Measurements from ENCODE around the gene PPP2R5B. TPM values are rescaled to one million over a fixed set of nuclear protein-coding genes. Genes with fewer than 3 reads are reported as not detected.

PPP2R5B gene
- total and polyA plus RNA-seq, 9 of the 15 experiments (the other 6 are each of a cell fraction or from before 2014, with no cell fraction given) = 0.10 to 7.8 (median 3.3) TPM

- 0 out of 2 replicates have a peak, but pooled peaks have one; percentile 21 for TF ChIP-seq TCF7 (IDR thresholded peaks at IDR 0.05; ENCODE audit: borderline replicate concordance)
Measured at GRCh38 chr11:64887757-64888405, 36.6 kb upstream of the PPP2R5B start (continued).

GRCh38 chr11:64888406-64888728 is 36.1 kb upstream of the PPP2R5B start:
- no peaks in the 10 kb centered on the region for H3K79me2 ChIP-seq (ENCODE audit: control insufficient read depth, insufficient read depth, low read length)
- no peak overlapping the region for H3K4me3 ChIP-seq
- peak overlapping the region; percentile 82 for H3K27ac ChIP-seq (ENCODE audit: extremely low read depth, low read depth, low read length)
- H3K4me1 ChIP-seq (replicated peaks in 1 of 2; ENCODE audit: control insufficient read depth in 2 of 2, insufficient read depth in 2 of 2, low read length in 2 of 2) = peaks cover 44 to 85% of the 10 kb centered on the region in 2 experiments
- POLR2A ChIA-PET = interaction anchor here (0.6 to 3.4 kb wide), 10 partner anchors 10 to 339 kb away, joined by 3 to 28 read pairs (median 4); partner anchors contain the start of gene EHD1
- H4K20me1 ChIP-seq (replicated peaks; ENCODE audit: control insufficient read depth, insufficient read depth, low read length) = no peaks in the 10 kb centered on the region
- ATAC-seq = no peak
- no peaks in the 10 kb centered on the region for H3K27me3 ChIP-seq (ENCODE audit: control insufficient read depth in 2 of 2, insufficient read depth in 2 of 2, low read length in 2 of 2)
- WGBS (ENCODE audit: insufficient coverage, low coverage, missing lambda C conversion rate) = 11% methylated on average over 3 of the region's 8 CpGs
- no peaks in the 10 kb centered on the region for H3K36me3 ChIP-seq (ENCODE audit: control insufficient read depth, insufficient read depth, low read length)
- CTCF ChIA-PET (ENCODE audit: low intra/inter-chr PET ratio) = interaction anchor here (0.7 kb wide), 1 partner anchor 41 kb away, joined by 4 read pairs; no protein-coding TSS in a partner anchor
- DNase-seq (ENCODE audit: extremely low read depth in 1 of 4, low spot score in 3 of 4) = no peak
- H3K9me1 ChIP-seq (ENCODE audit: control insufficient read depth, insufficient read depth, low read length) = no peaks in the 10 kb centered on the region
- H3K4me2 ChIP-seq (ENCODE audit: insufficient read depth, low read length) = peak overlapping the region; percentile 91
- no TSS peak for BruUV-seq (replicated peaks)
- in situ Hi-C loops (cut with MboI) = no loop called here
- FAIRE-seq = no peak
- no peaks in the 10 kb centered on the region for H3K9me3 ChIP-seq (replicated peaks; ENCODE audit: control insufficient read depth, insufficient read depth, low read depth, low read length)
- H2AFZ ChIP-seq (ENCODE audit: low read depth, low read length) = peak overlapping the region; percentile 99
- intact Hi-C loops (cut with micrococcal nuclease) = loop anchor here (2.0 to 10.0 kb wide), 3 partner anchors 18 to 226 kb away; partner anchors contain the start of genes SF1, TM7SF2 and ZNHIT2
- H3K9ac ChIP-seq (ENCODE audit: insufficient read depth in 1 of 2, low read depth in 2 of 2, low read length in 2 of 2) = peak overlapping the region; percentile 70 to 86
- TF ChIP-seq NR1H2 (CRISPR knock-in tag; IDR thresholded peaks at IDR 0.05) = 0 out of 2 replicates have a peak, but pooled peaks have one; percentile 33
- TF ChIP-seq NFRKB (IDR thresholded peaks at IDR 0.05; ENCODE audit: low read depth) = no peak
- TF ChIP-seq HMG20B (CRISPR knock-in tag; IDR thresholded peaks at IDR 0.05) = no peak
- no peak for TF ChIP-seq UBTF (IDR thresholded peaks at IDR 0.05; ENCODE audit: borderline replicate concordance in 1 of 2, low read depth in 2 of 2, low read length in 2 of 2)
- no peak for TF ChIP-seq TRIM24 (IDR thresholded peaks at IDR 0.05)
- TF ChIP-seq ZNF175 (CRISPR knock-in tag; IDR thresholded peaks at IDR 0.05; ENCODE audit: low read depth) = 0 out of 2 replicates have a peak, but pooled peaks have one; percentile 35
- peak; percentile 1 for TF ChIP-seq SAP30 (IDR thresholded peaks at IDR 0.05; ENCODE audit: borderline replicate concordance, insufficient read depth, low read depth, low read length, poor library complexity, severe bottlenecking)
- no peak for TF ChIP-seq SREBF1 (IDR thresholded peaks at IDR 0.05; ENCODE audit: borderline replicate concordance, low read depth, low read length)
- TF ChIP-seq ELK3 (CRISPR knock-in tag; IDR thresholded peaks at IDR 0.05) = no peak
- no peak for TF ChIP-seq NR2C2 (CRISPR knock-in tag; IDR thresholded peaks at IDR 0.05)
- 0 out of 2 replicates have a peak, but pooled peaks have one; percentile 19 for TF ChIP-seq NR2C2 (tag; IDR thresholded peaks at IDR 0.05)
- TF ChIP-seq DNMT1 (IDR thresholded peaks at IDR 0.05) = no peak
- TF ChIP-seq CREB1 (IDR thresholded peaks at IDR 0.05) = no peak
- 0 out of 2 replicates have a peak, but pooled peaks have one; percentile 8 for TF ChIP-seq CREB1 (CRISPR knock-in tag; IDR thresholded peaks at IDR 0.05)
- TF ChIP-seq FOXJ2 (tag; IDR thresholded peaks at IDR 0.05) = no peak
